ENCODE data around the gene PCTP. TPM values are rescaled to one million over a fixed set of nuclear protein-coding genes. Genes with fewer than 3 reads are reported as not detected.

The PCTP gene
- total RNA-seq, 2 experiments from 2014 or later, result 8.7 to 9.2 TPM

DNA sequence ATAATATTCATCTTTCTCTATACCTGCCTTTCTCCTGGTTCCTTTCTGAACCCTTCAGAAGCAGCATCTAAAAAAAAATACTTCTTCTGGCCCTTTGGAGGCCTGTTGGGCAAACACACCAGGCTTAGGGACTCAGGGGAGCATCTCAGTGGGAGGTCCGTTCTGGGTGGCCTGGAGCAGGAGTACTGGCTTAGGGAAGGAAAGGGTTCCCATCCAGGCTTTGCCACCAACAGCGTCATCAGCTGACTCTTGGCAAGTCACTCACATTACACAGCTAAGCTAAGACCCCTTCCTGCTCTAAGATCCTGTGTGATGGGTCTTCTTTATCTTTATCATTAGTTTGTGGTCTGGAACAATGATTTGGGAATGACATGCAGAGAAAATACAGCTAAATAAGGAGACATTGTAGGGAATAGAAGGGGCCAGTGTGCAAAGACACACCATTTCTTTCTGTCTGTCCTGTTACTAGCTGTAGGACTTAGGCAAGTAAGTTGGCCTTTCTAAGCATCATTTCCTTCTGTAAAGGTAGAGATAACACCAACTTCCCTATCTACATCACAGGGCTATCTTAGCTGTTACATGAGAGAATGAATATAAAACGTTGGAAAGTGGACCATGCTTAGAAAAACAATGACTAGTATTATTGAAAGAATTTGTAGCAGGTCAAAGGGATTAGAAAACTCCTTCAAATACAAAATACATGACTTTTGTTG lies 9.9 kb downstream of the PCTP start:
- Mint-ChIP-seq H3K4me3 (no peak overlapping the region), H3K9me3 (no peaks in the 10 kb centered on the region), H3K27ac (no peak overlapping the region), H3K27me3 (no peaks in the 10 kb centered on the region), H3K4me1 (peaks cover 4% of the 10 kb centered on the region), H3K36me3 (peaks cover 5% of the 10 kb centered on the region)
- DNase-seq, result no peak

DNA sequence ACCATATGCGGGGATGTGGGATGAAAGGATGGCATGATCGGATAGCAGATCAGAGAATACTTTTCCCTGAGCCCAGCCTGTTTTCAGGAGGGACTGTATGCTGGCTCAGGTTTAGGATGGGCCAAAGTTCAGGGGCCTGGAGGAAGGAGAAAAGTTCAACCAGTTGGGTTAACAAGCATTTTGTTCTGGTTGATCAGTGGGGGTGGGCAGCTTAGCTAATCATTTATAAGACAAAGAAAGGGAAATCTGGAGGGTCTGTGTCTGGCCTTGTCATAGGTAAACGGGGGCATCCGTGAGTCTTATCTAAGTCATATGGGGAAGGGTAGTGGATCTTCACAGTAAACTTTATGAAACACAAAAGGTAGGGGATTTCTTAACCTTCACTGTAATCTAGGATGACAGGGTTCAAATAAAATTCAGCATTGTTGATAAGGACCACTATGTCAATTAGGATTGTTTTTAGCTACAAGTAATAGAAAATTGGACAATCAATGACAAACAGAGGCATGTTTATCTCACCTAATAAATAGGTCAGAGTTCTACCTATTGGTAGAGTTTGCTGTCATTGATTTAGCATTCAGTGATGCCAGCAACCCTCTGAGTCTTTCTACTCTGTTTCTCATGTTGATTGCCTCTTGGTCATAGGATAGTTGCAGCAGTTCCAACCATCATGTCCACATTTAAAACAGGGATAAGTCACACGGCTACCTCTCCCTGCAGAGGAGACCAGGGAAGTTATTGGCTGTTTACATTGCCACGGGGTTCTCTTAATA lies 11.4 kb downstream of the PCTP start:
- Mint-ChIP-seq H3K36me3 (peaks cover 7% of the 10 kb centered on the region), H3K9me3 (no peaks in the 10 kb centered on the region), H3K27me3 (no peaks in the 10 kb centered on the region), H3K4me1 (peaks cover 4% of the 10 kb centered on the region), H3K27ac (no peak overlapping the region), H3K4me3 (no peak overlapping the region)
- no peak for DNase-seq

DNA sequence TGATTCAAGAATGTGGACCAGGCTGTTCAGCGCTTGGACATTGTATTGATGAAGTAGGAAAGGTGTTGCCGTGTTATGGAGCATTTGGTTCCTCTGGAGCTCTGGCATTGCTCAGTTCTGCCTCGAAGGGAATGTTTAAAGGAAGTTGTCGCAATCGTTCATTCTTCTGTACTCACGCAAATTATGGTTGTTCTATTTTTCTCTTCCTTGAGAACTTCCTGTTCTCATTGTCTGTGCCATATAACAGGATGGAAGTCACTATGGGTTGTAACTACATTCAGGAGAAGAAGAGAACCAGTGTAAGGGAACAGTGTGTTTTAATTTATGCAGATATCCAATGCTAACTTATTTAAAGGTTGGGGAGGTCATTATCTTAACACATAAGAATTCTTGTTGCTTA lies 13.0 kb downstream of the PCTP start:
- peaks cover 2% of the 10 kb centered on the region for H3K4me1 Mint-ChIP-seq
- H3K36me3 Mint-ChIP-seq, result peaks cover 7% of the 10 kb centered on the region
- no peaks in the 10 kb centered on the region for H3K27me3 Mint-ChIP-seq

DNA sequence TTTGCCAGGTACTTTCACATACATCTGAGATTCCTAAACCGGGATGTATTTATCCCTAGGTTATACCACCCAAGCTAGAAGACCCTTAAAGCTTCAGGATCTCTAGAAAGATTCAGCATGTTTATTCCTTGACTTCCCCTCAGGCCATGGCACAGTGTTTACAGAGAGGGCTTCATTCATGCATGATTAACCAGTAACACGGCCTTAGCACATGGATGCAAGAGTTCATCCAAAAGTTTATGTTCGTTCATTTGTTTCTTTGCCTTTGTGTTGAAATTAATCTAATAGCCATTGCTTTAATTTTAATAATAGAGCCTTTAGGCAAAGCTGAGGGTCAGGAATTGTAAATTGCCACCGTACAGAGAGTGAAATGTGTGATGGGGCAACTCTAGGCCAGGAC lies 13.8 kb downstream of the PCTP start:
- Mint-ChIP-seq H3K4me3 (no peak overlapping the region), H3K36me3 (peaks cover 7% of the 10 kb centered on the region), H3K27ac (no peak overlapping the region), H3K27me3 (no peaks in the 10 kb centered on the region), H3K4me1 (peaks cover 2% of the 10 kb centered on the region), H3K9me3 (no peaks in the 10 kb centered on the region)
- DNase-seq, result no peak

More for the DNA sequence above, 13.0 kb downstream of the PCTP start:
- no peak overlapping the region for H3K4me3 Mint-ChIP-seq
- DNase-seq, result no peak
- H3K27ac Mint-ChIP-seq, result no peak overlapping the region
- H3K9me3 Mint-ChIP-seq, result no peaks in the 10 kb centered on the region

DNA sequence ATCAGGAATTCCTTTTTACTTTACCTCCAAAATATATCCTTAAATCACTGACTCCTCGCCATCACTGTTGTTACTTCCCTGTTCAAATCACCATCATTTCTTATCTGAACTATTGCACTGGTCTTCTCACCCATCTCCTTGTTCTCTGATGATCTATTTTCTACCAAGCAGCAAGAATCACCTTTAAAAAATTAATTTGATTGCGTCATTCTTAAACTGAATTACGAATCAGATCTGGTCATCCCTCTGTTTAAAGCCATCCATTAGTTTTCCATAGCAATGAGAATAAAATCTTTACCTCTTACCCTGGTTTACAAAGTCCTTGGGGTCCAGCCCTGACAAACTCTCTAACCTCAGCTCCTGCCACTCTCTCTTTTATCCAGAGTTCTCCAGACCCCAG lies 14.6 kb downstream of the PCTP start:
- Mint-ChIP-seq H3K36me3 (peaks cover 7% of the 10 kb centered on the region), H3K4me1 (peaks cover 2% of the 10 kb centered on the region), H3K9me3 (no peaks in the 10 kb centered on the region), H3K27me3 (no peaks in the 10 kb centered on the region), H3K27ac (no peak overlapping the region), H3K4me3 (no peak overlapping the region)
- no peak for DNase-seq

DNA sequence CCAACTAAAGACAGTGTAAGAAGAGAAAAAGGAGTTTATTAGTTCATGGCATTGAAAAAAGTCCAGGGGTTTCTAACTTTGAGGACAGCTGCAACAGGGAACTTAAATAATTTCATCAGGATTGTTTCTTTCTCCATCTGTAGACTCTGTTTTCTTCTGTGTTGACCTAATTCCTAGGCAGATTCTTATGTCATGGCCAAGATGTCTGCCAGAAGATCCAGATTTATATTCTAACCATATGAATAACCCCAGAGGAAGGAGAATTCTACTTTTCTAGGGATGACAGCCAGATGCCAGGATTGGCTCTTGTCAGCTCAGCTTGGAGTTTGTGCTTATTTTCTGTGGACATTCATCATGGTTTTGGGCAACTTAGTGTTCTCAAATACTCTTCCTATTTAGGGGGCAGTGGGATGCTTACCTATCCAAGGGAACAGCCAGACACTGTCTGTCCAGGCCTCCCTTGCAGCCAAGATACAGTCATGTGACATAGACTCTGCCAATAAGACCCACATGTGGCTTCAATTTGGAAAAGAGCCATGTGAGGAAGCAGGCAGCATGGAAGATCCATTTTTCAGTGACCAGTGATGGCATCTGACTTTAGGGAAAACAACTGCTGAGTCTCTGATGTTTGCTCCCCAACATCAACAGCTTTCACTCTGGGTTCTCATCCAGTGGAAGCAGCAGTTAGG lies 18.2 kb downstream of the PCTP start:
- no peaks in the 10 kb centered on the region for H3K9me3 Mint-ChIP-seq
- H3K4me3 Mint-ChIP-seq, result no peak overlapping the region
- H3K27me3 Mint-ChIP-seq, result no peaks in the 10 kb centered on the region
- no peak overlapping the region for H3K27ac Mint-ChIP-seq
- H3K36me3 Mint-ChIP-seq, result peaks cover 13% of the 10 kb centered on the region
- DNase-seq, result no peak
- H3K4me1 Mint-ChIP-seq, result no peaks in the 10 kb centered on the region

DNA sequence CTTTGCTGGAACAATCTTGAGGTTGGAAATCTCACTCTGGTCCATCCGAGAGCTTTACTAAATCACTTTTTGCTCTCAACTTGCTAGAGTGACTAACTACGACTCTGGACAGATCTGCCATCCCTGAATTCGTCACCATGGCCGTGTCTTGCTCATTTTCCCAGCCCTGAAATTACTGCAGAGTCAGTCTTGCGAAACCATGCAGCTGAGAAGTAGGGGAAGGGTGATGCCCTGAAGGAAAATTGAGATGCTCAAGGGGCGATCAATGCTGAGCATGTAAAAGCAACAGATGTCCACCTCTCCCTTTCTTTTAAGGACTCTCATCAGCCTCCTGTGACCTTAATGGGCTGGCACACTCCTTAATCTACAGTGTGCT lies 18.8 kb downstream of the PCTP start:
- H3K4me3 Mint-ChIP-seq, result no peak overlapping the region
- no peaks in the 10 kb centered on the region for H3K4me1 Mint-ChIP-seq
- H3K9me3 Mint-ChIP-seq, result no peaks in the 10 kb centered on the region
- H3K27me3 Mint-ChIP-seq, result no peaks in the 10 kb centered on the region
- H3K27ac Mint-ChIP-seq, result no peak overlapping the region
- H3K36me3 Mint-ChIP-seq, result peaks cover 13% of the 10 kb centered on the region
- DNase-seq, result no peak

DNA sequence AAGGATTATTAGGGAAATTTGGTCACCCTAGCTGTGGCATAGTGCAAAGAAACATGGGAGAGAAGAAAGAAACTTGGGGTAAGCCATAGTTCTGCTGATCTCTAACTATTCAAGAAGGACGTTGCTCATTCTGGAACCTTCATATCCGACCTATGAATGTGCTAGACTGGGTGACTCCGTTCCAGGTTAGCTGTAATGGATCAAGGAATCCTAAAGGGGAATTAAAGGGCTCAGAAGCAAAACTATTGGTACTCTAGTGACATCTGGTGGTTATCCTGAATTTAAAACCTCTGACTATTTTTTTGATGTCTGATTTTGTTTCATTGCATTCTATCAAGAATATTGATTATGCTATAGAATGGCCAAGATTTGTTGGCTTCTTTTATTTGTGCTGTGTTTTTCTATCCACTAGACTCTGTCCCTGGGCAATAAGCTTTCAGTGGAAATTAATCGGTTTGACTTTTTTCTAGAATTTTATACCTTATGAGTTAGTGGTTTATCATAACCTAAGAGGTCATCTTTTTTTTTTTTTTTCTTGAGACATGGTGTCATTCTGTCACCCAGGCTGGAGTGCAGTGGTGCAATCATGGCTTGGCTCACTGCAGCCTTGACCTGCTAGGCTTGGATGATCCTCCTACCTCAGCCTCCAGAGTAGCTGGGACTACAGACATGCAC lies 19.5 kb downstream of the PCTP start:
- peaks cover 12% of the 10 kb centered on the region for H3K36me3 Mint-ChIP-seq
- no peaks in the 10 kb centered on the region for H3K27me3 Mint-ChIP-seq
- no peak overlapping the region for H3K4me3 Mint-ChIP-seq
- no peaks in the 10 kb centered on the region for H3K4me1 Mint-ChIP-seq
- no peak for DNase-seq
- H3K9me3 Mint-ChIP-seq, result no peaks in the 10 kb centered on the region
- H3K27ac Mint-ChIP-seq, result no peak overlapping the region

DNA sequence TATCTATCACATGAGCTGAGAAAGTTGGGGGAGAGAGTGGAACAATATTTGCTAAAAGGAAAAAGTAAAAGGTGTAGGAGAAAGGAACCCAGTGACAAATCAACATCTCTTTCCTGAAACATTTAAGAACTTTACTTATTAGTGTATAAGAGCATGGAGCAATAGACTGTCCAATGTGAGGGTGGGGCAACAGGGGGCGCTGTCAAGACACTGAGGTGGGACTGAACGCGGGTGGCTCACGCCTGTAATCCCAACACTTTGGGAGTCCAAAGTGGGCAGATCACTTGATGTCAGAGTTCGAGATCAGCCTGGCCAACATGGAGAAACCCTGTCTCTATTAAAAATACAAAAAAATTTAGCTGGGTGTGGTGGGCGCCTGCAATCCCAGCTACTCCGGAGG lies 21.2 kb downstream of the PCTP start:
- H3K9me3 Mint-ChIP-seq, result no peaks in the 10 kb centered on the region
- no peak for DNase-seq

DNA sequence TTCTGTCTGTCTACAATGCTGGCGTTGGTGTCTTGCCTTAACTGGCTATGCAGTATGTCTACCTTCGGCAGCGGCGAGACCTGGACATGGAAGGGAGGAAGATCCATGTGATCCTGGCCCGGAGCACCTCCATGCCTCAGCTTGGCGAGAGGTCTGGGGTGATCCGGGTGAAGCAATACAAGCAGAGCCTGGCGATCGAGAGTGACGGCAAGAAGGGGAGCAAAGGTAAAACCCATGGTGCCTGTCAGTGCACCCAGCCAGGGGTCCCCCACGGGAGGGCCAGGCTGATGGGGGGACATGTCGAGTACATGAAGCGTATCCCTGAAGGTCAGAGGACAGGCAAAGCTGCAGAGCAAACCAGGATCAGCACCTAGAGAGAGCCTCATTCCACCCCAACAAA lies 22.8 kb downstream of the PCTP start:
- no peaks in the 10 kb centered on the region for H3K4me1 Mint-ChIP-seq

More for the DNA sequence above, 21.2 kb downstream of the PCTP start:
- Mint-ChIP-seq H3K36me3 (peaks cover 18% of the 10 kb centered on the region), H3K4me3 (no peak overlapping the region), H3K4me1 (no peaks in the 10 kb centered on the region), H3K27me3 (no peaks in the 10 kb centered on the region), H3K27ac (no peak overlapping the region)

DNA sequence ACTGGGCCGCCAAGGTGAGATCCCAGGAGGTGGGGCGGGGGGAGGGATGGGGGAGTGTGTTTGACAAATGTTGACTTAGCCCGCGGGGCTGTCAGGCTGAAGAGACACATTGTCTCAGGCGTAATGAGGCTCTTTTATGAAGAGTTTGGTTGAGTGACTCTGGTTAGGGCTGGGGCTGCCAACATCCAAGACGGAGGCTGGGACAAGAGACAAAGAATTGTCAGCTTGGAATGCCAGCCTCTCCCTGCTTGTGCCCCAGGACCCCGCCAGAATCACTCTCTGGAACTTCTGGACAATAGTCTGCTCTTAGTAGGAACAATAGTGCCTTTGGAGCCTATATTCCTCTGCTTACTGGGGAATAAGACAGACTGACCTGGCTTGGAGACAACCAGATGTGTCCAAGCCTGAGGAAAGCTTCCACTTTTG lies 24.0 kb downstream of the PCTP start:
- DNase-seq, result no peak
- Mint-ChIP-seq H3K9me3 (no peaks in the 10 kb centered on the region), H3K27ac (no peak overlapping the region), H3K27me3 (no peaks in the 10 kb centered on the region), H3K4me3 (no peak overlapping the region), H3K36me3 (peaks cover 18% of the 10 kb centered on the region), H3K4me1 (no peaks in the 10 kb centered on the region)

More for the DNA sequence above, 22.8 kb downstream of the PCTP start:
- no peak for DNase-seq
- Mint-ChIP-seq H3K27me3 (no peaks in the 10 kb centered on the region), H3K36me3 (peaks cover 18% of the 10 kb centered on the region), H3K27ac (no peak overlapping the region), H3K9me3 (no peaks in the 10 kb centered on the region), H3K4me3 (no peak overlapping the region)

DNA sequence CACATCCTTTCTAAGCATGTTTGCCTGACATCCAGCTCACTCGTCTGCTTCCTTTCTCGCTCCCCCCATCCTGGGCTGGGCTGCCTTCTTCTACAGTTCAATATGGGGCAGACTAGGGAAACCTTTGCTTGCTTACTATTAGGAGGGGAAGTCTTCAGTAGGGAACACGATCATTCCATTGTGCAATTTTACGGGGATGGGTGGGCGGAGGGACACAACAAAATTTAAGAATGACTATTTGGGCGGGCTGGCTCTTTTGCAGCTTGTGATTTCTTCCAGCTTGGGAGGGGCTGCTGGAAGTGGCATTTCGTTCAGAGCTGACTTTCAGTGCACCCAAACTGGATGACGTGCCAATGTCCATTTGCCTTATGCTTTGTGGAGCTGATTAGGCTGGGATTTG lies 25.4 kb downstream of the PCTP start:
- H3K27ac Mint-ChIP-seq, result no peak overlapping the region
- H3K4me3 Mint-ChIP-seq, result no peak overlapping the region
- H3K27me3 Mint-ChIP-seq, result no peaks in the 10 kb centered on the region
- peaks cover 18% of the 10 kb centered on the region for H3K36me3 Mint-ChIP-seq
- DNase-seq, result no peak
- no peaks in the 10 kb centered on the region for H3K9me3 Mint-ChIP-seq
- no peaks in the 10 kb centered on the region for H3K4me1 Mint-ChIP-seq

DNA sequence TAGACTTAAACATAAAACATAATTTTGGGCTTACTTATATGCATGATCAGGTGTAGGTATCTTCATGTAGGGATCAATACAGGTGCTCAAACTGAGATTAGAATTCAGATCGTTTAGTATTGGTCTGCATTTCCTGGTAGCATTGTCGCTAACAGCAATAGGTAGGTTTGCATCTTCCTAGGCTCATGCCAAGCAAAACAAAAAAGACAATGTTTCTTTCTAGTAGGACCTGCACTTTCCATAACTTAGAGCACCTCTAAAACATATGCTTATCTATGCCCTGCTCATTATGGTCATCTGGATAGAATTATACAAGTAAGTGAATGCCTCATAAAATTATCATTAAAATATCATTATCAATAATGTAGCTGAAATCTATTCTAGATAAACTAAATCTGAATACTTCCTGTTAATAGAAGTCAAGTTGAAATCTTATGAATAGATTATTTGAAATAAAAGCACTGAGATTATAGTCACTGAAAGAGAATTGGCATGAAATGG lies 26.7 kb downstream of the PCTP start:
- Mint-ChIP-seq H3K9me3 (no peaks in the 10 kb centered on the region), H3K36me3 (peaks cover 11% of the 10 kb centered on the region), H3K4me1 (no peaks in the 10 kb centered on the region), H3K27ac (no peak overlapping the region), H3K4me3 (no peak overlapping the region), H3K27me3 (no peaks in the 10 kb centered on the region)
- DNase-seq, result no peak

DNA sequence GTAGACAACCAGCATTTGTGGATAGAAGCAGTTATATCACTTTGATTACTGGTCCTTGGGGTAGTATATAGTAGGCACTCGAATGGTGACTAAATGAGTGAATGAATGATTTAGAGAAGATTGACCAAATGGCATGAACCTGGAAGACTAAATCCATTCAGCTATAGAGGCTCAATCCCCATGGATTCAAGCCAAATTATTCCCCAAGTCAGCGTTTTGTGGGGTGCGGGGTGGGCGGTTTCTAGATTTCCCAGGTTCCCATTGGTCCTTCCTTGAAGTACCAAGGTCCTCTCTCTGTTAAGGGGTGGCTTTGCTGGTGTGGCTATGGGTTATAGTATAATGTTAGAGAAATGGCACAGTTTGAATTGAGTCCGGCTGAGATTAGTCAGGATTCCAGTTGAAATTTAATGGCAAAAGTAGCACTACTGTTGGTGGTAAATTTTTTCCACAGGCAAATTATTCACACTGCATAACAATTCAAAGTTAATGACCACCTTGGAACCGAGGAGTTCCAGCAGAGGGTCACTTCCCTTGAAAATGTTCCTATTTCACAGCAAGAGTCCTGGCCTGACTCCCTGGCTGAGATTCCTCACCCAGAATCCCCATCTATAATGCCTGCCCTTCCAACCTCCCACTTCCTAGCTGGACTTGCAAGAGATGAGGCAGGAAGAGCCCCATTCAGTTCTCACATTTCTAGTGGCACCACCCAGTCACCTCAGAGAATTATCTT lies 27.7 kb downstream of the PCTP start:
- Mint-ChIP-seq H3K4me3 (no peak overlapping the region), H3K9me3 (no peaks in the 10 kb centered on the region), H3K27ac (no peak overlapping the region), H3K4me1 (no peaks in the 10 kb centered on the region), H3K36me3 (peaks cover 11% of the 10 kb centered on the region), H3K27me3 (no peaks in the 10 kb centered on the region)
- no peak for DNase-seq
